Dendritic cell treated with granulocyte-macrophage colony-stimulating factor and Interleukin-4, amounts not matched to agents 40 ng/mL and 50 ng/mL, for 4 days (primary cell): Measurements from ENCODE around the gene MSI2.

Experiments used
- H3K27ac Mint-ChIP-seq: one replicate; pipeline ENCODE4 v1.8.0; 2022; ENCODE audit warnings: mild to moderate bottlenecking, mixed read lengths
- H3K27me3 Mint-ChIP-seq: one replicate; pipeline ENCODE4 v1.8.0; 2022; ENCODE audit warnings: mild to moderate bottlenecking, mixed read lengths
- H3K36me3 Mint-ChIP-seq: one replicate; pipeline ENCODE4 v1.8.0; 2022; ENCODE audit warnings: low read depth, mixed read lengths
- H3K4me1 Mint-ChIP-seq: one replicate; pipeline ENCODE4 v1.8.0; 2022; ENCODE audit warnings: low read depth, mixed read lengths
- H3K4me3 Mint-ChIP-seq: one replicate; pipeline ENCODE4 v1.8.0; 2022; ENCODE audit warnings: mild to moderate bottlenecking, moderate library complexity, mixed read lengths
- H3K9me3 Mint-ChIP-seq: one replicate; pipeline ENCODE4 v1.8.0; 2022; ENCODE audit warnings: mixed read lengths
- intact Hi-C: fragments of 100-400 bp; cut with micrococcal nuclease; formaldehyde crosslinking; loops from one replicate; pipeline ENCODE4 v1.15.0; 2022

The MSI2 gene

DNA sequence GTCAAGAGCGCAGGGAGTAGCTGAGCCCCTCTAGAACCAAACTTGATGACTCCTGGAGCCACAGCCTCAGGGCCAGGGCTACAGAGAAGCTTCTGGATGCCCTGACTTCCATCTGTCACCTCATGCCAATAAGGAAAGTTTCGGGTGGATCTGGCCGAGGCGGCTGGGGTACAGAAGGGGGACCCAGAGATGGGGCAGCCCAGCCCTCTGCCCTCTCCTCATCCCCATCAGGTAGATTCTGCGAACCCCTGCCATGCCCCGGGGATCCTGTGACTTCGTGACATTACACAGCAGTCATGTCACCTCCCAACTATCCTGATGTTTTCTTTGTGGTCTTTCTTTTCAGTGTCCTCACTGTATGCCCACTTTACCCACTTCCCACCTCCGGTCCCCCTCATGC, 374.4 kb downstream of the MSI2 start:
- H3K27ac Mint-ChIP-seq, result peak overlapping the region; percentile 27

DNA sequence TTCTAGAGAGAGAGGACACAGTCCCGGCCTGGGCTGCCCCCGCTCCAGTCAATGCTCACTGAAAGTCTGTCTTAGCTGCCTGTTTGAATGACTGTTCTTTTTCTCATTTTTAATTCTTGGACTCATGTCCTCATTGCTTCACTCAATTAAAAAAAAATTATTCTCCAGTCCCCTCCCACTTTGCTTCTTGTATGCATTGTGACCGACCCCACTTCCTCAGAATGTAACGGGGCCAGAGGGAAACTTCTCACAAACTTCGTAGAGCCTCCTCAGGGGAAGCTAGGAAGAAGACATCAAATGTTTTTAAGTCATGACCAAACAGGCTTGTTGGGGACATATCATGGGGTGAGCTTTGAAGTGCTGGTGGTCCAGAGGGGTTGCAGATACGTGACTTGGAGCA, 375.5 kb downstream of the MSI2 start:
- no peaks in the 10 kb centered on the region for H3K27me3 Mint-ChIP-seq
- H3K4me3 Mint-ChIP-seq, result peak overlapping the region; percentile 7
- H3K27ac Mint-ChIP-seq, result peak overlapping the region; percentile 27
- H3K4me1 Mint-ChIP-seq, result peaks cover 80% of the 10 kb centered on the region
- intact Hi-C loops, result no loop called here
- no peaks in the 10 kb centered on the region for H3K36me3 Mint-ChIP-seq
- peaks cover 12% of the 10 kb centered on the region for H3K9me3 Mint-ChIP-seq

More for the DNA sequence above, 374.4 kb downstream of the MSI2 start:
- Mint-ChIP-seq H3K9me3 (peaks cover 12% of the 10 kb centered on the region), H3K36me3 (no peaks in the 10 kb centered on the region), H3K4me1 (peaks cover 77% of the 10 kb centered on the region), H3K4me3 (no peak overlapping the region), H3K27me3 (no peaks in the 10 kb centered on the region)
- intact Hi-C loops, result no loop called here

DNA sequence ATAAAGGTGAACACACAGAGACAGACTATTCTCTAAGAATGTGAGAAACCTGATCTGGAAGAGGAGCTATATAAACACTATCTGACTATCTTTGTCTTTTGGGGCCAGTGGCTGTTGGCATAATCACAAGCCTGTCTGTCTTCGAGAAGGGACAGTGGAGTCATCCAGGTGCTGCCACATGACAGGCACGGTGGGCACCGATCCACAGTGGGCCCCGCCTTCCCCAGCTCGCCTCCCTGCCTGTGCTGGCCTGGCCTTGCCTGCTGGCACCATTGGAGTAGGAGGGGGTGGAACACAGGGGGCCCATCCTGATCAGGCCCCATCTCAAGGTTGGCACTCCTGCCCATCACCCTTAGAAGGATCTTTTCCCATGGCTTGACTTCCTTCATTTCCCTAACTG, 376.0 kb downstream of the MSI2 start:
- intact Hi-C loops, result no loop called here
- H3K36me3 Mint-ChIP-seq, result no peaks in the 10 kb centered on the region
- peaks cover 80% of the 10 kb centered on the region for H3K4me1 Mint-ChIP-seq
- H3K27ac Mint-ChIP-seq, result peak overlapping the region; percentile 27
- H3K9me3 Mint-ChIP-seq, result peaks cover 12% of the 10 kb centered on the region
- no peak overlapping the region for H3K4me3 Mint-ChIP-seq
- no peaks in the 10 kb centered on the region for H3K27me3 Mint-ChIP-seq

DNA sequence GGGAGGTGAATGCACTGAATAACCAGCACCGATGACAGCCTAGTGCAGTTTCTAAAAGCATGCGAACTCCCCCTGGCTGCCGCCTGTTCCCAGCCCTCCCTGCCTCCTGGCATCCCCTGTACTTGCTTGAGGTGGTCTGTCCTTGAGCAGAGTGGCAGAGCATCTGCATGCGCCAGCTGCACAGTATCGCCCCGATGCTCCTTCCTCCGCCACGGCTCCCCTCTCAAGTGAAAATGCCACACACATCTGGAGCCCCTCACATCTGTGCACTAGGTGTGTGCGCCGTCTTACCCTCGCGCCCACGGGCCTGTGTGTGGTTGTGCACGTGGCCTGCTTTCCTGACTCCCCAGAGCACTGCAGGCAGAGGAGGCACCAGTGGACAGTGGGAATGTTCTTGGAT, 376.9 kb downstream of the MSI2 start:
- H3K9me3 Mint-ChIP-seq, result peaks cover 12% of the 10 kb centered on the region
- H3K27ac Mint-ChIP-seq, result no peak overlapping the region
- no peaks in the 10 kb centered on the region for H3K27me3 Mint-ChIP-seq
- intact Hi-C loops, result no loop called here
- H3K4me3 Mint-ChIP-seq, result no peak overlapping the region
- peaks cover 76% of the 10 kb centered on the region for H3K4me1 Mint-ChIP-seq
- H3K36me3 Mint-ChIP-seq, result no peaks in the 10 kb centered on the region

DNA sequence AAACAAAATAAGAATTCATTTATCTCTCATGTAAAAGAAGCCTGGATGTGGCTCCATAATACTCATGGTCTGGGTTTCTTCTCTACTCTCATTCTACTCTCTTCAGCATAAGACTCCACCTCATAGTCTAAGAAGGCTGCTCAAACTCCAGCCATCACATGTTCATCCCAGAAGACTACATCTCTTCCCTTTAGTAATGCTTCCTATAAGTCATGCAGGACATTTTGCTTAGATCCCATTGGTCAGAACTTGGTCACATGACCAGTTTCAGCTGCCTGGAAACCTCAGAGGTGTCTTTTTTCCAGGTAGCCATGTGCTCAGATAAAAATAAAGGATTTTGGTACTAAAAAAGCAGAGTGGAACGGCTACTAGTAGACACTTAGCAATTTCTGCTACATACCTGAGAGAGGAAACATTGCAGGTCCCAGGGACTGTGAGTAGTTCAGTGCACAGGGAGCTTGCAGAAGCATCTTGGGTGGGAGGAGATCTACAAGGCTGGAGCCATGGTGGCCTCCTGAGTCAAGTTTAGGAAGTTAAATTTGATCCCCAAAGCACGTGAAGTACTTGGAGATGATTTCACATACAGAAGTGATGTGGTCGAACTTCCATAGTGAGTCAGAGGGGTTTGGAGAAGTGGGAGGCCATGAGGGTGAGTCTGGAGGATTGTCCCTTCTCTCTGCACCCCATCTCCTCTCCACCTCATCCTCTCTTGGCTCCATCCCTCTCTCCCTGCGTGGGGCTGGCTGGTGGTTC, 378.6 kb downstream of the MSI2 start:
- no peak overlapping the region for H3K4me3 Mint-ChIP-seq
- no peaks in the 10 kb centered on the region for H3K27me3 Mint-ChIP-seq
- peaks cover 12% of the 10 kb centered on the region for H3K9me3 Mint-ChIP-seq
- intact Hi-C loops, result no loop called here
- peak overlapping the region; percentile 61 for H3K27ac Mint-ChIP-seq
- H3K36me3 Mint-ChIP-seq, result no peaks in the 10 kb centered on the region
- peaks cover 60% of the 10 kb centered on the region for H3K4me1 Mint-ChIP-seq

DNA sequence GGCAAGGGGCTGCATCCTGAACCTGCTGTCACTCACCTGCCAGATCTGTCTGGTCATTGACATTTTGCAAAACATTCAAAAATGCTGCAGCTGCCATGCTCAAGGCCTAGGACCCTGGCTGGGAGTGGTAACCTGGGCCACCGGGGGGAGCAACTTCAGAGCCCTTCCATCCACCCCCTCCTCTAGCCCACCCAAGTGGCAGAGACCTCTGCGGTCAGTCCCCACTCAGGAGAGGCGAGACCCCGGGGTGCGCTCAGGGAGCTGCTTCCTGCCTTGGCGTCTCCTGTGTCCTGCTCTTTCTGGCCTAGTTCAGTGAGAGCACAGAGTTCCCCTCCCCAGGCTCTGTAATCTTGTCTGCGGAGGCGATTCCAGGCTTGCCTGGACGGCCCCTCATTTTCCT, 380.0 kb downstream of the MSI2 start:
- H3K27me3 Mint-ChIP-seq, result no peaks in the 10 kb centered on the region
- no peak overlapping the region for H3K4me3 Mint-ChIP-seq
- no peaks in the 10 kb centered on the region for H3K36me3 Mint-ChIP-seq
- H3K27ac Mint-ChIP-seq, result peak overlapping the region; percentile 31
- peaks cover 12% of the 10 kb centered on the region for H3K9me3 Mint-ChIP-seq
- intact Hi-C loops, result no loop called here
- H3K4me1 Mint-ChIP-seq, result peaks cover 46% of the 10 kb centered on the region

DNA sequence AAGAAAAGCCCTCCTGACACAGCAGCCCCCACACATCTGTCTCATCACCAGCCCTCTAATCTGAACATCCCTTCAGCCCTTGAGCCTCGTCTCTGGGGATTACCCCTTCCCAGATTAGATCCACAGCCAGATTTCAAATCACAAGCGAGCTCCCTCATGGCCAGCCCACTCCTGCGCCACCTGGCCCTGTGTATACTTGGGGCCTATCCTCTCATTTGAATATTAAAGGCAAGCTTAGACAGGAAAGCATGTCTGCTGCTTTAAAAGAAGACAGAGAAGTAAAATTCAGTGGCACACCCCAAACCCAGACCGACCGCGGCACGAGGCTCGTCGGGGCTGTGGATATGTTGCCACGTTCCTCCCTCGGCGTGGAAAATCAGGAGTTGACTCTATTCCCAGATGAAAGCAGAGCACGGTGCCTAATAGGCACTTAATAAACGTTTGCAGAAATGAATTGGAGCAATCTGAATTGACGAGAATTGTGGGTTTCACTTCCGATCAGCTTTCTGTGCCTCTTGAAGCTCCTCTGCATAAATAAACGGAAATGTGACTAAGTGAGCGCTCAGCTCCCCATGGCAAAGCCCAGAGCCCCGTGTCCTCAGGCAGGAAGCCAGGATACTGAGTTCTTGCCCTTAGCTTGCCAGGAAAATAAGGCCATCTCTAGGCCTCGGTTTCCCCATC, 380.8 kb downstream of the MSI2 start:
- H3K36me3 Mint-ChIP-seq, result no peaks in the 10 kb centered on the region
- H3K27ac Mint-ChIP-seq, result no peak overlapping the region
- no peak overlapping the region for H3K4me3 Mint-ChIP-seq
- H3K4me1 Mint-ChIP-seq, result peaks cover 37% of the 10 kb centered on the region
- intact Hi-C loops, result no loop called here
- no peaks in the 10 kb centered on the region for H3K27me3 Mint-ChIP-seq
- H3K9me3 Mint-ChIP-seq, result peaks cover 12% of the 10 kb centered on the region

DNA sequence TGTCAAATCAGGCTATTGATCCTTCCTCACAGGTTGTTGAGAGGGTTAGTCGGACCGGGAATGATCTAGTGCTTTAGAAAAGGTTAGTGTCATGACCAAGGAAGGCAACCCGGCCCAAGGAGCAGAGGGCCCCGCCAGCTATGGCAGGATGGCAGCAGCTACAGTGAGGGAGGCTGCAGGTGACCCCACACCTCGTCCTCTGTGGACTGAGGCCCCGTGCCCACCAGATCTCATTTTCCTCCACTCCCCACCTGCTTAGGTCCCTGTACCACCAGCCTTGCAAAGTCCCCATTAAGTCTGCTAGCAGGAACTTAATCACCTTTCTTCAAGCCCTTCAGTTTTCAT, 381.3 kb downstream of the MSI2 start:
- Mint-ChIP-seq H3K27me3 (no peaks in the 10 kb centered on the region), H3K36me3 (no peaks in the 10 kb centered on the region), H3K27ac (no peak overlapping the region), H3K4me1 (peaks cover 32% of the 10 kb centered on the region), H3K4me3 (no peak overlapping the region), H3K9me3 (peaks cover 12% of the 10 kb centered on the region)
- intact Hi-C loops, result no loop called here

DNA sequence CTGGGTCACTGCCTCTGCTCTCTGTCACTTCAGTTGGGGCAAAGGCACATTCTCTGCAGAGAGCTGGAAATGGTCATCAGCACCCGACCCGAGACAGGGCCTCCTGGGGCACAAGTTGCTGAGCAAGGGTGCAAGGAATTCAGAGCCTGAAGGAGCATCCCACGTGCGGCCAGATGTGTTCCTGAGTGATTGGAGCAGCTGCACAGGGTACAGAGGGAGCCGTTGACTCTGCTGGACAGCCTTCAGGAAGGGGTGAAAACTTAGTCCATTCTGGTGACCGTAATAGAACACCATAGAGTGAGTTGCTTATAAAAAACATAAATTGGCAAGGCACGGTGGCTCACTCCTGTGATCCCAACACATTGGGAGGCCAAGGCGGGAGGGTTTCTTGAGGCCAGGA, 382.0 kb downstream of the MSI2 start:
- intact Hi-C loops, result no loop called here
- Mint-ChIP-seq H3K9me3 (peaks cover 12% of the 10 kb centered on the region), H3K27ac (no peak overlapping the region), H3K4me1 (peaks cover 29% of the 10 kb centered on the region), H3K27me3 (no peaks in the 10 kb centered on the region), H3K4me3 (no peak overlapping the region), H3K36me3 (no peaks in the 10 kb centered on the region)

DNA sequence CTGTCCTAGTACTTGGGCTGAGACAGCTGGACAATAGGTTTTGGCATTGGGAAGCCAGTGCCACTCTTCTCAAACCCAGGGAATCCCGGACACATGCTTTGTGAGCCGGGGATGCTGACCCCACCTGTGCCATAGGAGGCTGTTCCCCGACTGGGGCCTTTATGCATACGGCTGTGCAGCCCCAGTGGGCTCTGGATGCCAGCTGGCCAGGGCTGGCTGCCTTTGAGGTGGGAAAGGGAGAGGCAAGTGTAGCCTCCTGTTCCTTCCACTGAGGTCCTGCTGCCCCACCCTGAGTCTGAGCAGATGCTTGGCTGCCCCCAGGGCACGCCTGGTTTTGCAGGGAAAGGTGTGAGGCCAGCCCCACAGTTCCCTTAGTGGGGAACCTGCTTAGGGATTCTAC, 383.1 kb downstream of the MSI2 start:
- no peak overlapping the region for H3K27ac Mint-ChIP-seq
- H3K36me3 Mint-ChIP-seq, result peaks cover 4% of the 10 kb centered on the region
- H3K27me3 Mint-ChIP-seq, result no peaks in the 10 kb centered on the region
- intact Hi-C loops, result no loop called here
- H3K9me3 Mint-ChIP-seq, result peaks cover 7% of the 10 kb centered on the region
- no peak overlapping the region for H3K4me3 Mint-ChIP-seq
- H3K4me1 Mint-ChIP-seq, result peaks cover 21% of the 10 kb centered on the region

DNA sequence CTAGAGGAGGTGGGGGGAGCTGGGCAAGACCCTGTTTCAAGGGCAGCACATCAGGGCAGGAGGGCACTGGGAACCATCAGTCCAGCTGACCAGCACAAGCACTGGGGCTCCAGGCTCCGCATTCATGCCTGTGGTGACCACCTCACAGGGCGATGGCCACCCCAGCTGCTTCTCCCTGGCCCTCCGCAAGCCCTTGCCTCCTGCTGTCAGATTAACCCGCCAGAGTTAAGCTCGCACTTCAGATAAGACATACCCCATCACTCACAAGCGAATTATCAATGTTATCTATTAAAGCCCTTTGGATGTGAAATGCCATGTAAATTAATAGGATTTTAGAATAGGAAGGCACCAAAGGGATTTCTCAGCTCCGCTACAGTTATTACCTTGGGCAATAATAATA, 383.8 kb downstream of the MSI2 start:
- no peak overlapping the region for H3K4me3 Mint-ChIP-seq
- H3K27me3 Mint-ChIP-seq, result no peaks in the 10 kb centered on the region
- peaks cover 4% of the 10 kb centered on the region for H3K36me3 Mint-ChIP-seq
- peaks cover under 1% of the 10 kb centered on the region for H3K9me3 Mint-ChIP-seq
- intact Hi-C loops, result no loop called here
- peaks cover 14% of the 10 kb centered on the region for H3K4me1 Mint-ChIP-seq
- no peak overlapping the region for H3K27ac Mint-ChIP-seq

DNA sequence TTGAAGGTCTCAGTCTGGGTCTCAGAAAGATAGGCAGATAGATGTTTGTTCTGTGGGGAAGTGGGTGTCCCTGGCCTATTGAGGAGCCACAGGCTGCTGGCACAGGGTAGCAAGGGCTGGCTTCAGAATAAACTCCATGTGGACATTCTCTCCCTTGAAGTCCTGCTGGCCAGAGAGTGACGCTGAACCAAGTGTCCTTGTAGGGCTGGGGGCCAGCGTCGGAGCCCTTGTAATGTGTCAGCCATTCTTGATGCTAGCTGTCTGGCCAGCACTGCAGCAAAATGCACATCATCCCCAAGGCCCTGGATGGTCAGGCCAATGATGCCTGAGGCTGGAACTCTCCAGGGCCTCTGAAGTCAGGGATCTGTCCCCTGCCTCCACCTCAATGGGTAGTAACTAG, 385.4 kb downstream of the MSI2 start:
- no peaks in the 10 kb centered on the region for H3K27me3 Mint-ChIP-seq
- H3K4me1 Mint-ChIP-seq, result peaks cover 4% of the 10 kb centered on the region
- no peak overlapping the region for H3K27ac Mint-ChIP-seq
- no peak overlapping the region for H3K4me3 Mint-ChIP-seq
- no peaks in the 10 kb centered on the region for H3K9me3 Mint-ChIP-seq
- intact Hi-C loops, result no loop called here
- peaks cover 4% of the 10 kb centered on the region for H3K36me3 Mint-ChIP-seq

DNA sequence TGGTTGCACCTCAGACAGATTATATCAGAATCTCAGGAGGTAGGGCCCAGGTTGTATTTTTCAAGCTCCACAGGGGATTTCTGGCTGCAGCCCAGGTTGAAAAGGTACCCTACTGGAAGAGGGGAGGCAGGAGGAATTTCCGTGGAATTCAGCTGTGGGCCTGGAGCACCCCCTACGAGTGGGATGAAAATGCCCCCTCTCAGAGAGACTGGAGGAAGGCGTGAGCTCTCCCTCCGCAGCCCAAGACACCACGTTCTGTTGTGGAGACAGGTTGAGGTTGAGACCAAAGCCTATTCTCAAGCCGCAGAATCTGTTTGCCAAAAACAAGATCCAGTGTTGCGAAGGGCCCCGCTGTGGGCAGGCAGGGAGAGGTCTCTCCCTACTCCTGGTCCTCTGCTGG, 386.7 kb downstream of the MSI2 start:
- Mint-ChIP-seq H3K27me3 (no peaks in the 10 kb centered on the region), H3K36me3 (peaks cover 4% of the 10 kb centered on the region), H3K4me3 (no peak overlapping the region), H3K9me3 (no peaks in the 10 kb centered on the region), H3K4me1 (no peaks in the 10 kb centered on the region), H3K27ac (no peak overlapping the region)
- intact Hi-C loops, result no loop called here

DNA sequence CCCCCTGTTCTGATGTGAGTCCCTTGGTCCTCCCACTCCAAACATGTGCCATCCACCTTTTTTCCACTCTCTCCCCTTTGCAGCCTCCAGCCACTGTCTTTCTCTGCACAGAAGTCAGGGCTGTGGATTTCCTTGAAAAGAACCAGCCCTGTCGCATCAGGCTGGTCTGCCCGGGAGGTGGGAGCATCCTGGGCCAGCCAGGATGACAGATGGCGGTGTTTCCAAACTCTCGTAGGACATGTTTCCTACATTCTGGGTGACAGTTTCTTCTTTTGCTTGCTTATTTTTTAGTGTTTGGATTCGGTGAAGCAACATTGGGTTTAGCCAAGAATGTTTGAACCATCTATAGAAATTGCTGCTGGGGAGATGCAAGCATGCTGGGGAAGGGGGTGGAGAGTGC, 388.0 kb downstream of the MSI2 start:
- H3K4me1 Mint-ChIP-seq, result no peaks in the 10 kb centered on the region
- no peak overlapping the region for H3K27ac Mint-ChIP-seq
- peaks cover 4% of the 10 kb centered on the region for H3K36me3 Mint-ChIP-seq
- intact Hi-C loops, result no loop called here
- H3K9me3 Mint-ChIP-seq, result no peaks in the 10 kb centered on the region
- no peaks in the 10 kb centered on the region for H3K27me3 Mint-ChIP-seq
- H3K4me3 Mint-ChIP-seq, result no peak overlapping the region
